Endothelial cell of umbilical vein (primary cell): ENCODE results near the gene DDX54. TPM values are rescaled to one million over a fixed set of nuclear protein-coding genes. Genes with fewer than 3 reads are reported as not detected.

Source experiments
- BruUV-seq: library from RNA; stranded (reverse); fragments of 400-500 nt; replicated peaks from 2 replicates; lab custom pipeline; 2021; lab: Mats Ljungman, UMichigan
- CTCF ChIA-PET: fragments of 300-600, 350-600 bp; sonication (Branson Sonifier 250); formaldehyde crosslinking; loops from one replicate; lab custom pipeline; 2021; ENCODE audit warnings: antibody characterized with exemption, inconsistent platforms; lab: Charles Lee
- POLR2A ChIA-PET: fragments of 300-600, 350-600 bp; sonication (Branson Sonifier 250); formaldehyde crosslinking; loops from one replicate; lab custom pipeline; 2021; ENCODE audit warnings: antibody characterized with exemption, inconsistent platforms; lab: Charles Lee
- DNase-seq: peaks from one replicate; pipeline ENCODE4 v3.0.0-alpha.2; 2011; ENCODE audit warnings: low read depth, low spot score
- FAIRE-seq: peaks from 2 replicates; lab custom pipeline; 2011; peaks lifted over from hg19 to GRCh38; lab: Jason Lieb, UNC
- H2AFZ ChIP-seq: 2 replicates; pipeline ENCODE4 v1.6.0; 2012; ENCODE audit warnings: low read depth, low read length, control low read depth, inconsistent platforms
- H3K27ac ChIP-seq: 2 replicates; pipeline ENCODE4 v1.5.1; 2011; ENCODE audit warnings: low read depth, mild to moderate bottlenecking, control low read depth, low read length, moderate library complexity; ENCODE audit not compliant: insufficient read depth
- H3K27me3 ChIP-seq, 2 experiments: 2 replicates each; pipeline versions ENCODE4 v1.6.0 to v1.6.1; 2011; ENCODE audit warnings: low read length in 2 of 2, mixed read lengths in 1 of 2; ENCODE audit not compliant: control insufficient read depth in 2 of 2, insufficient read depth in 2 of 2
- H3K36me3 ChIP-seq, 2 experiments: 2 replicates in 1 of 2; 3 replicates in 1 of 2; pipeline ENCODE4 v1.5.1; 2011; ENCODE audit warnings: low read length in 2 of 2, mild to moderate bottlenecking in 1 of 2, moderate library complexity in 1 of 2; ENCODE audit not compliant: control insufficient read depth in 2 of 2, insufficient read depth in 2 of 2; ENCODE audit errors: extremely low read depth in 1 of 2
- H3K4me1 ChIP-seq: 3 replicates; pipeline ENCODE4 v1.5.1; 2011; ENCODE audit warnings: mild to moderate bottlenecking, low read length; ENCODE audit not compliant: control insufficient read depth, insufficient read depth; ENCODE audit errors: extremely low read depth
- H3K4me2 ChIP-seq: 2 replicates; pipeline ENCODE4 v1.6.1; 2011; ENCODE audit warnings: low read length, control low read depth, mixed read lengths; ENCODE audit not compliant: insufficient read depth
- H3K4me3 ChIP-seq, 3 experiments: fragments of 200-600 bp in 1 of 3; sonication (generic), shearing (Covaris generic) in 1 of 3; replicated peaks in 1 of 3; 2 replicates each; pipeline ENCODE4 v1.5.1; 2011 to 2016; ENCODE audit warnings: control low read depth in 3 of 3, low read length in 3 of 3, mild to moderate bottlenecking in 2 of 3, inconsistent platforms in 1 of 3, low read depth in 1 of 3, moderate library complexity in 1 of 3; ENCODE audit not compliant: insufficient read depth in 1 of 3
- H3K79me2 ChIP-seq: 2 replicates; pipeline ENCODE4 v1.6.0; 2012; ENCODE audit warnings: low read length, inconsistent platforms; ENCODE audit not compliant: control insufficient read depth, insufficient read depth
- H3K9ac ChIP-seq: replicated peaks from 2 replicates; pipeline ENCODE3; 2011; ENCODE audit warnings: low read length, control low read depth; ENCODE audit not compliant: insufficient read depth; ENCODE audit errors: extremely low read depth
- H3K9me1 ChIP-seq: replicated peaks from 3 replicates; pipeline ENCODE4 v1.6.0; 2011; ENCODE audit warnings: mild to moderate bottlenecking, low read length; ENCODE audit not compliant: control insufficient read depth, insufficient read depth; ENCODE audit errors: extremely low read depth
- H3K9me3 ChIP-seq: replicated peaks from 2 replicates; pipeline ENCODE4 v1.5.1; 2012; ENCODE audit warnings: low read length, inconsistent platforms; ENCODE audit not compliant: control insufficient read depth, insufficient read depth
- H4K20me1 ChIP-seq: replicated peaks from 2 replicates; pipeline ENCODE3; 2011; ENCODE audit warnings: mild to moderate bottlenecking, low read length; ENCODE audit not compliant: control insufficient read depth, insufficient read depth; ENCODE audit errors: extremely low read depth
- CTCF ChIP-seq, 2 donors: IDR thresholded peaks; 1 replicate in 1 of 2; 2 replicates in 1 of 2; pipeline ENCODE4 v1.5.1; 2011; ENCODE audit warnings: low read length in 2 of 2, mild to moderate bottlenecking in 2 of 2, moderate library complexity in 2 of 2, control low read depth in 1 of 2, inconsistent platforms in 1 of 2, low read depth in 1 of 2; ENCODE audit not compliant: insufficient read depth in 1 of 2; ENCODE audit errors: extremely low read depth in 1 of 2
- EZH2 ChIP-seq: IDR thresholded peaks from 2 replicates; pipeline ENCODE4 v1.6.1; 2012; ENCODE audit warnings: borderline replicate concordance, low read depth, mild to moderate bottlenecking, moderate library complexity, low read length, inconsistent platforms; ENCODE audit not compliant: severe bottlenecking
- FOS ChIP-seq: IDR thresholded peaks from 2 replicates; pipeline ENCODE4 v1.6.1; 2011; ENCODE audit warnings: mild to moderate bottlenecking, low read length, moderate library complexity, borderline replicate concordance; ENCODE audit not compliant: insufficient read depth
- GATA2 ChIP-seq: IDR thresholded peaks from 2 replicates; pipeline ENCODE4 v1.7.0; 2011; ENCODE audit warnings: low read depth, mild to moderate bottlenecking, moderate library complexity, mixed read lengths, low read length; ENCODE audit not compliant: insufficient read length, insufficient read depth
- JUN ChIP-seq: IDR thresholded peaks from 2 replicates; pipeline ENCODE4 v1.6.1; 2011; ENCODE audit warnings: borderline replicate concordance, low read depth; ENCODE audit not compliant: insufficient read length, insufficient read depth
- MAX ChIP-seq: IDR thresholded peaks from 2 replicates; pipeline ENCODE4 v1.6.1; 2011; ENCODE audit not compliant: insufficient read depth, insufficient read length
- MYC ChIP-seq: IDR thresholded peaks from one replicate; pipeline ENCODE4 v1.6.1; 2011; ENCODE audit warnings: mild to moderate bottlenecking, low read depth, low read length
- POLR2A ChIP-seq: IDR thresholded peaks from 2 replicates; pipeline ENCODE4 v1.6.1; 2012; ENCODE audit warnings: low read depth, mild to moderate bottlenecking, control low read depth, low read length
- POLR2AphosphoS5 ChIP-seq: IDR thresholded peaks from 2 replicates; pipeline ENCODE4 v1.6.1; 2012; ENCODE audit warnings: low read depth, mild to moderate bottlenecking, control low read depth, low read length, moderate library complexity; ENCODE audit not compliant: insufficient read depth
- dilution Hi-C: fragments of 300-500 bp; cut with MboI; formaldehyde crosslinking; loops from one replicate; pipeline ENCODE4 v1.15.0; 2019; ENCODE audit warnings: low sequenced_read_pairs; ENCODE audit not compliant: extremely low pct_ligation_motif_present
- intact Hi-C: fragments of 100-400 bp; cut with micrococcal nuclease; formaldehyde crosslinking; loops from one replicate; pipeline ENCODE4 v1.10.0; 2022
- polyA plus RNA-seq, 4 experiments: library from polyadenylated mRNA; depleted of rRNA in 3 of 4; stranded (reverse) in 3 of 4; unstranded in 1 of 4; fragments of >200 nt; gene quantifications; 2 replicates each; pipeline versions ENCODE4 v1.2.1 to v1.2.3, GENCODE V29; 2011 to 2012; ENCODE audit warnings: missing spikeins in 1 of 4
- total RNA-seq: library from RNA; stranded (reverse); gene quantifications from 2 replicates; pipeline ENCODE4 v1.2.3, GENCODE V29; 2021

DDX54 gene
- total and polyA plus RNA-seq, 2 donors (not counting 3 experiments of a cell fraction or from before 2014, with no cell fraction given) = 54.1 to 90.0 TPM

DNA sequence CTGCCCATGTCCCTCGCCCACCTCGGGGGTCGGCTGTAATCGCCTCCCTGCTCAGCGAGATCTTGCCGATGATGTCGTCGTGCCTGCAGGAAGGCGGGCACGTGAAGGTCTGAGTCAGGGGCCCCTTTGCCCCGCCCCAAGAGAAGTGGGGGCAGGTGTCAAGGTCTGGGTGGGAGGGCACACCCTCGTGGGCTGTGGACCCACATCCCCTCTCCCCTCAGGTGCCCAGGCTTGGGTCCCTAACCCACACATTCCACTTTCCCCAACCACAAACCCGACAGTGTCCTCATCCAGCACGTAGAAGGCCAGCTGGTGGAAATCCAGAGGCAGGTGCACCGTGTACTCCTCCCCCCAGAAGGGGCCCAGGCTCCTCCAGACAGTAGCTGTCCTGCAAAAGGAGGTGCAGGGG, 57.5 kb downstream of the DDX54 start:
- BruUV-seq = no TSS peak
- no peaks in the 10 kb centered on the region for H3K36me3 ChIP-seq
- intact Hi-C loops = no loop called here
- H3K9ac ChIP-seq = no peak overlapping the region
- TF ChIP-seq JUN = no peak
- no peak for TF ChIP-seq POLR2AphosphoS5
- TF ChIP-seq FOS = no peak
- TF ChIP-seq MAX = no peak
- TF ChIP-seq EZH2 = no peak
- TF ChIP-seq CTCF (IDR thresholded peaks at IDR 0.05; ENCODE audit: extremely low read depth in 1 of 2, insufficient read depth in 1 of 2, low read depth in 1 of 2, low read length in 2 of 2) = no peak
- no peak for TF ChIP-seq GATA2
- no peak for TF ChIP-seq MYC
- TF ChIP-seq POLR2A = no peak
- no peak for DNase-seq
- H2AFZ ChIP-seq = no peak overlapping the region
- ChIA-PET CTCF (no interaction called here), POLR2A (interaction anchor here (1.1 kb wide), 1 partner anchor 8 kb away, joined by 3 read pairs; no protein-coding TSS in a partner anchor)
- no peaks in the 10 kb centered on the region for H4K20me1 ChIP-seq
- no peak overlapping the region for H3K27ac ChIP-seq
- no peaks in the 10 kb centered on the region for H3K79me2 ChIP-seq
- no peak overlapping the region for H3K4me3 ChIP-seq
- H3K27me3 ChIP-seq = no peaks in the 10 kb centered on the region
- H3K4me2 ChIP-seq = no peak overlapping the region
- H3K4me1 ChIP-seq = no peaks in the 10 kb centered on the region
- dilution Hi-C loops = no loop called here
- no peaks in the 10 kb centered on the region for H3K9me3 ChIP-seq
- no peak for FAIRE-seq
- H3K9me1 ChIP-seq = no peaks in the 10 kb centered on the region
